Effector CD8-positive, alpha-beta T cell (primary cell): ENCODE data around the gene ITGAV.

ENCODE experiments used
- DNase-seq: peaks from one replicate; lab custom pipeline; 2025; lab: John Stamatoyannopoulos, UW

The ITGAV gene

DNA sequence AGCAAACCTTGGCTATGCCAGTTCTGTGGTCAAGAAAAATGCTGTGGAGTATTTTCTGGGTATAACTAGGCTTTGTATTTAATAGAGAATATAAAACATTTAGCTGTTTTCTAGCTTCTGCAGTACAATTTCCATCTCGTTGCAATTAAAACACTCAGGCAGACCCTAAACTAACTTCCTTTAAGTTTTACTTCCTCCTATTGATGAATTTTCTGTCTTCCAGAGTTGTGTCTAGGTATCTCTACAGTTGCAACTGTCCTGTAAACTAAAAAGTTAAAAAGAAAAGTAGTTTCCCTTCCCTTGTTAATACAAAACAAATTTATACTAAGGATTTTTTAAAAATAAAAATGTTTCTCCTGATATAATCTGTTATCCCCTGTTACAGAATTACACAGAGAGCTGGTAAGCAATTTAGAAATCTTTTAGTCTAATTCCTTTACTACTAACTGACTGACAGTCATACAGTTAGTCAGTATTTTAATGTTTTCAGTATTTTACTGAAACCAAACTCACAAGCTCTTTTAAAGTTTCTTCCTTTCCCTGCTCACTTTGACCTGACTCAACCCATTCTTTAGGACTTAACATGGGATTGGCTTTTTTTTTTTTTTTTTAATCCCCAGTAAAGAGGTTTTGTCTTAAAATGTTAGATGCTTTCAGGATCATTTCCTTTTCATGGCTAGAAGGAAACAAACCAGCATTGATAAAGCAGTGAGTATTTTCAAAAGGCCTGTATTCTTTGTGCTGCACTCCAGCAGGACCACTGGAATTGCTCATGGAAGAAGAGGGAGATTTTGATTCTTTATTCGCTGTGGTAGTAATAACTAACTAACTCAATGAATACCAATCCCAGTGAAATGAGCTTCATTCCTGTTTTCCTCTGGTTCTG is 22.9 kb downstream of the ITGAV start:
- DNase-seq: no peak

DNA sequence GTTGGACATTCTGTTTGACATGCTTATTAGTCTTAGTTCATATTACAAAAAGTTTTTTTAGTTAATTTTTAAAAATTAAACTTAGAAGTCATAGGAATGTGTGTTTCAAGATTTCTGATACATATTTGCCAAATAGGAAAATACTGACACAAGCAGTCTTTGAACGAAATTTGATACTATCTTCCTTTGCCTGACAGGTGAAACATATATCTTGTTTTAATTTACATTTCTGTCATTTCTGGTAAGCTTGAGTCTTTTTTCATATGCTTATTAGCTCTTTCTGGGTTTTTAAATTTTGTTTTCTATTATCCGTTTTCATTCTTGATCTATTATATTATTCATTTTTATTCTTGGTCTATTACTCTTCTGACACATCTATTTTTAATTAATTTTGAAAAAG is 24.5 kb downstream of the ITGAV start:
- no peak for DNase-seq

DNA sequence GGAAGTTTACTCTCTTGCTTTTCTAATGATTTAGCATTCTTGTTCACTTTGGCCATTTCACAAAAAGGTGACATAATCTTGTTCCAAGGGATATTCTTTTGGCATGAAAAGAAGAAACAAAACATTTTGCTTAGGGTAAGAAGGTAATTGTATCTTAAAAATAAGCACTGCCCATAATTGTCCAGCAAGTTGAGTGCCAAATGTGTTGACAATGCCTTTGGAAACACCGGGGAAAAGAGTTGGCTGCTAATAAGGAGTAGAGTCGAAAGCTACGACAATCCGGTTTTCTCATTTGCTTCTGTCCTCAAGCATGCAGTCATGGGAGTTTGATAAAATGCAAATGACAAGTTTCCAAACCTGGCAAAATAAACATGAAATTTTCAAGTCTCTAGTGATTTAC is 27.3 kb downstream of the ITGAV start:
- DNase-seq: no peak

DNA sequence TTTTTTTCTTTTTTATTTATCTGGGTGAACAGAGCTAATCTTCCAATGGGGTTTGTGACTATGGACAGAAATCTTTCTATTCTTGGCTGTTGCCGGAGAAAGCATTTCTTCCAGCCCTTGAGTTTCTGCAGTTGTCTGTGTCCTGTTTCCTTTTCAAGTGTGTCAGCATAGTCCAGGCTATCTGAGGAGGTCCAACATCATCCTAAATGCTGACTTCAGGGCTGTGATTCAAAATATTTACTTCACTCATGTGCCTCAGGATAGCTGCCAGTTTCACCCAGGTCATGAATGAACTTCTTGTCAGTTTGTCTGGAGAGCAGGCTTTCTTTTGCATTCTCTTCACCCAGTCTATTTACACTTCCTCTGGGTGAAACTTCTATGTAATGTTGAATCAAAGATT is 27.9 kb downstream of the ITGAV start:
- DNase-seq: no peak

DNA sequence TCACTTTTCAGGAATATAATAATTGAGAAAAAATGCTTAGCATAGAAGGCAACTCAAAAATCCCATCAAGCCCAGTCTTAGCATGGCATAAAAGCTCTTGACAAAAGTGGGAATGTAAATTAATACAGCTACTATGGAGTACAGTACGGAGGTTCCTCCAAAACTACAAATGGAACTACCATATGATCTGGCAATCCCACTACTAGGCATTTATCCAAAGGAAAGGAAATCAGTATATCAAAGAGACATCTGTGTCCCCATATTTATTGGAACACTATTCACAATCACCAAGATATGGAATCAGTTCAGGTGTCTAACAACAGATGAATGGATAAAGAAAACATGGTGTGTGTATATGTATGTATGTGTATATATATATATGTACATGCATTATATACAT is 28.8 kb downstream of the ITGAV start:
- no peak for DNase-seq

DNA sequence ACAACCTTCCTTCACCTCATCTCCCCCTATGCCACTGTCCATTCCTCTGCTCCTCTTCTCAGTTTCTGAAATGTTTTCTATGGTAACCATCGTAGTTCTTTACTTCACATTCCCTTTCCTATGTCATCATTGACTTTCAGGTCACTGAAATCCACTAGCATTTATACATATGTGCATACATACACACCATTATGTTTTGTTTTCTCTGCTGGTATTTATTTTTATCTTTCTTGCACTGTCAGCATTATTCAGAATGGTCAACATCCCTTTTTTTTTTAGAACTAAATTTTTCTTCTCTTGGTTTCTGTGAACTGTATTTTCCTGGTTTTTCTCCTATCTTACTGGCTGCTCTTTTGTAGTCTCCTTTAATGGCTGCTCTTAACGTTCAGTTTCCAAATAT is 33.2 kb downstream of the ITGAV start:
- no peak for DNase-seq

DNA sequence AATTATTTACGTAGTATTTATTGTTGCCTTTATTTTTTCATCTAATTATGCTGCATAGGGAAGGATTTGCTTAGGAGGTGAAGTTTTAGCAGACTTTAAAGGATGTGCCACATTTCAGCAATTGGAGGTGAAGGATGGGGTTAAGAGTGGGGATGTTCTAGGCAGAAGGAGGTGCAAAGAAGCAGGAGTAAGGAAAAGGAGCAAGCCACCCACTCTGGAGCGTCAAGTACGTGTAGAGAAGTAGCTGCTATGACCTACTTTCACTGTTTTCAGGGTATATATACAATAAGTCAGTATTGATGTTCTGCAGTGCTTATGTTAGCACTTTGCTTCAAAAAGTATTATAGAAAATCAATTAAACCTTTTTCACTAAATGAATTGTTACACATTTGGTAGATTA is 34.4 kb downstream of the ITGAV start:
- no peak for DNase-seq

DNA sequence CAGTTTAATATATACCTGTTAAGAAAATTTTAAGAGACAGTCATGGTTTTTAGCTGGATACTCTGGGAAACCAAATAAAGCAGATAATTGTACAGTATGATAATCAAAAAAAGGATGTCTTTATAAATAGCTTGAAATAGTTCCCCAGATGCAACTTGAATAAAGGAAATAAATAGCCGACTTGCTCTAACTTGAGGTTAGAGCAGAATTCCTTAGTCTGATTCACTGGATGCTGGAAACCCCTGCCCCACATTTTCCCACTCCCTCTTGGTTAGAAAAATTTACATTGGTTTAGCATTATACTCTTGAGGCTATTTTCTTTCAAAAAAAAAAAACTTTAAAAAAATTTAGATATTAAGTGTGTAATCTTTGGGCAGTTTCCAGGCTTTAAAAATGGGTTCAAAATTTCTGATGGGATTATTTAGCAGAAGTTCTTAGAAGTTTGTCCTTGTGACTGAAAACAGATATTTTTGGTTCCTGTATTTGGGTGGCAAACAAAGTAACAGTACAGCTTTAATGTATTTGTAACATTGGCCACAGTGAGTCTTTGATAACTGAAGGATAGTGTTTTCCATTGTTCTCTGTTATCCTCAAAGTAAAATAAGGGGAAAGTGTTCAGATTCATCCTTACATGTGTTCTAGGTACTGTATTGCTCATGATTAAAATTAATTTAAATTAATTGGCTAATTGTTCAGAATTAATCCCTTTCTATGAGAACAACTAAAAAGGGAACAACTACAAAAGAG is 39.6 kb downstream of the ITGAV start:
- no peak for DNase-seq

DNA sequence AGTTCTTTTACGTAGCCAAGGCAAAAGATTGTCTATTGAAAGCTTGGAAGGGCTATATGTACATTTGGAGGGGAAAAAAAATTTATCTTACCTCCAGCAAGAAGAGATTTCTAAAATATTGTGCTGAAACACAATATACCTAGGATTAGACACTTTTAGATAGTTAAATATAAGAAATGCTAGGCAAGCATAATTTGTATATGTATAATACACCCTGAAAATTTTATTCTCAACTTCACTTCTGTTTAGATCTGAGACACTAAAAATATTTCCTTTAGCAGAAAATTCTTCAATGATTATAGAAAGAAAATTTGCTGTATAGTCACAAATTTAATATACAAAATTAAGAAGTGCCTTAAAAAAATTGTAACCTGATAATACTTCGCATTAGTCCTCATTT is 42.6 kb downstream of the ITGAV start:
- DNase-seq: no peak

DNA sequence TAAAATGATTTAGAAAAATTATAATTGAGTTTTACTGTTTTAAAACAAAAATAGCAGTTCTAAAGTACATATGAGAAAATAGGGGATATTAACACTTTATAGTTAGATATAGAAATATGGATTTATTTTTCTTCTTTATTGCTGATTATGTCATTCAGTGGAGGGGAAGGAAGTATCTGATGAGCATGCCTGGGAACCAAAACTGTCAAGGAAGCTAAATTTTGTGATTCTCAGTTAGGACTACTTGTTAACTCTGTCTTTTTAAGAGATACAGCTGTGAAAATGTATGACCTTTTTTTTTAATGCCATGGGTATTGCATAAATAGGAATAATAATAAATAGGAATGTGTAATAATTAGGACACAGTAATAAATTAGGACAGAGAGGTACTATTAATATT is 44.8 kb downstream of the ITGAV start:
- no peak for DNase-seq

DNA sequence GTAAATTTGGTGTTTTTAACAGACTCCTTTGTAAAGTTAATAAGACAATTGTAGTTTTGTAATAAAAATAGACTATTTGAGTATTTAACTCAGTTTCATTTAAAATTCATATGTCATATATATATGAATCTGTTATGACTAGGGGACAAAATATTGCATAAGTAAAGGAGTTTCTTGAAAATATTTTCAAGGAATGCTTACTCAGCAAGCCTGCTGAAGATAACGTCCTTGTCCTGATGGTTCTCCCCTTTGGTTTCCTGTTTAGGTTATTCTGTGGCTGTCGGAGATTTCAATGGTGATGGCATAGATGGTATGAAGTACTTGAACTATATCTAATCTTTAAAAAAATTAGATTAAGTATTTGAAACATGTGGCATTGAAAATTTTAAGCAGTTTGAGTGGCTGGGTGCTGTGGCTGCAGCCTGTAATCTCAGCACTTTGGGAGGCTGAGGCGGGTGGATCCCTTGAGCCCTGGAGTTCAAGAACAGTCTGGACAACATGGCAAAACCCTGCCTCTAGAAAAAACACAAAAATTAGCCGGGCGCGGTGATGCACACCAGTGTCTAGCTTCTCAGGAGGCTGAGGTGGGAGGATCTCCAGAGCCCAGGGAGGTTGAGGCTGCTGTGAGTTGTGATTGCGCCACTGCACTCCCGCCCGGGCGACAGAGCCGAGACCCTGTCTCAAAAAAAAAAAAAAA is 47.1 kb downstream of the ITGAV start:
- DNase-seq: no peak

DNA sequence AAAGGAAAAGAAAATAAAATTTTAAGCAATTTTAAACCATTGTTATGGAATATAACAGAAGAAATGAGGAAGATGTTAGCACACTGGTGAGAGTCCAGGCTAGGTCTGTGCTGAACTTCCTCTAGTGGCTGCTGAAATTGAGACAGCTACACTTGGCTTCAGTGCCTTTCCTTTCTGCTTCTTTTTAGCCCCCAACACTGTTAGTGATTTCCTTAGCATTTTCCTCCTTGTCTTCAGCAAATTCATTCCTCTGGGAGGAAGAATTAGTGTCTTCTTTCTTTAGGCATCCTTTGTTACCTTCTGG is 47.6 kb downstream of the ITGAV start:
- no peak for DNase-seq

DNA sequence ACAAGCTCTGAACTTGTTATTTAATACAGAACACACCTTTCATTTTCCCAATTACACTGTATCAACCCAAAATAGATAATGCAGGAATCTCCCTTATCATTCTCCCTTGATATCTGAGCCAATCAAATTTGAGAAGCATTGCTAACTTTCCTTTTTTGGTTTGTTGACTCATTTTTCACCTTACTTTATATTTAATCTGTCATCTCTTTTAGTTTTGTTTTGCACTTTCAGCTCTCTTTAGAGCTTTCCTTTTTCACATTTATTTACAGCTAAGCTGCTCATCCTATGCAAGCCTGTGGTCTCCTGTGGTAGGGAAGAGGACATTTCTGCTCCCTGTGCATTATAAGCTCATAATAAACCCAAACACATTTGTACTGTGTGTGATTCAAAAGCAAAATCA is 50.1 kb downstream of the ITGAV start:
- no peak for DNase-seq

DNA sequence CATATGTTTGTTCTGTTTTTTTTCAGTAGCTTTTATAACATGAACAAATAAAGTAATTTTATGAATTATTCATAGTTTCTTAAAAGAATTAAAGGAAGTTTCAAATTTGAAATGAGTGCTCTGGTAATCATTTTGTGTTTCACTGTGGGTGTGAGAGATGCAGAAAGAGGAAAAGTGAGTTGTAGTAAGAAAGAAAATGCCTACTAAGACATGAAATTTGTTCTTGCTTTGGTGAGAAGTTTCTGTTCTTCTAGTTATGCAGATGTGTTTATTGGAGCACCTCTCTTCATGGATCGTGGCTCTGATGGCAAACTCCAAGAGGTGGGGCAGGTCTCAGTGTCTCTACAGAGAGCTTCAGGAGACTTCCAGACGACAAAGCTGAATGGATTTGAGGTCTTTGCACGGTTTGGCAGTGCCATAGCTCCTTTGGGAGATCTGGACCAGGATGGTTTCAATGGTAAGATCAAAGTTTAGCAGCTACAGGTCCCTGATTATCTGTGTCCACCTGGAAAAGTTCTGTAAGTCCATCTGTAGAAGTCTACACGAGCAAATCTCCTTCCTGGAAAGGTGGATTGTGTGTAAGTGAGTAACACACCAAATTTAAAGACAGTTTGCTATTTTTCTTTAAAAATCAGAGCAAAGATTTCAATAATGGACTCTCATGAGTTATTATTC is 51.4 kb downstream of the ITGAV start:
- DNase-seq: no peak

DNA sequence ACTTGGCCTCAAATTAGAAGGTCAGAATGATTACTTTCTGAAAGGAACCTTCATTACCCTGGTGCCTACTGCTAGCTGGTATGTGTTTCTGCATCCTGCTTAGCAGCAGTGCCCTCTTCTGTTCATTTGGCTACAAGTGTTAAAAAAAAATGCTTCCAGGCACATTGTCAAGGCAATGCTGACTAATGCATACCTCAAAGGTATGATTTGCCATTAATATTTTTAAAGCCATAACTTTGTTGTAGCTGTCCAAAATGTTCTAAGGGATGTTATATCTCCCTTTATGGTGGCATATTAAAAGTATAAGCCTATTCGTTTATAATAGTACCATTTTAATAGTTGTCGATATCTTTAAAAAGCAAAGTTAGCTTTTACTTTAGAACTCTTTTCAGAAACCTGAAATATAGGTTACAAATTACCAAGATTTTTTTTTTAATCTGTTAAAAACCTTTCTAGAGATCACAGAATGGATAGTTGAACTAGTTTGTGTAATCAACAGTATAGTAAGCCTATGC is 52.0 kb downstream of the ITGAV start:
- no peak for DNase-seq

DNA sequence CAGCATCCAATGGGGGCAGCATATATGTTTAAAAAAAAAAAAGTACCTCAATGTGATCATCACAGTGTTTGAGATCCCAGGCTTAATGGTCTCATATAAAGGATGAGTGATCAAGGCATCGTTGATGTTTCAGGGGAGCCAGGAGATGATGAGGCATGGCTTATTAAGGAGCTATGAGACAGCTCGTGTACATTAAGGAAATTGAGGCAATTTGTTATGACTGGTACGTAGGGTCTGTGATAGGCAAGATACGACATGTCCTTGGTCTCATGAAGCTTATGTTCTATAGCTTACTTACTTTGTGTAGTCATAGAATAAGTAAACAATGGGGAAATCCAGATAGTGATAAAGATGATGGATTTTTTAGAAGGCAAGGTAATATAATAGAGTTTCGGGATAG is 54.9 kb downstream of the ITGAV start:
- DNase-seq: no peak

DNA sequence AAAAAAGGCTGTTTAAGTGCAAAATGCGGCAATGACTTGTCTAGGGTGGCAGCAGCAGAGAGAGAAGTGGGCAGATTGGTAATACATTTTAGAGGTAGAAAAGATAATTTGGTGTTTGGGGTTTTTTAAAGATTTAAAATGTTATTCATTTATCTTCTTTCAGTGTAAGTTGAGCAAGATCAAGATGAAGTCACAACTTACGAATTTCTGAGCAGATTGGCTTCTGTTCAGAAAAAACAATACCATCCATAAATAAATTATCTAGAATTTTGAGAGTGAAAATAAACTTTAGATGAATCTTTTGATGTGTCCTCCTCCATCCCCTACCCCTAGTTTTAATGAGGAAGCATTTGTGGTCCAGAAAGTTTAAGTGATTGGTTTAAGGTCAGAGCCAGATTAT is 56.1 kb downstream of the ITGAV start:
- DNase-seq: no peak

DNA sequence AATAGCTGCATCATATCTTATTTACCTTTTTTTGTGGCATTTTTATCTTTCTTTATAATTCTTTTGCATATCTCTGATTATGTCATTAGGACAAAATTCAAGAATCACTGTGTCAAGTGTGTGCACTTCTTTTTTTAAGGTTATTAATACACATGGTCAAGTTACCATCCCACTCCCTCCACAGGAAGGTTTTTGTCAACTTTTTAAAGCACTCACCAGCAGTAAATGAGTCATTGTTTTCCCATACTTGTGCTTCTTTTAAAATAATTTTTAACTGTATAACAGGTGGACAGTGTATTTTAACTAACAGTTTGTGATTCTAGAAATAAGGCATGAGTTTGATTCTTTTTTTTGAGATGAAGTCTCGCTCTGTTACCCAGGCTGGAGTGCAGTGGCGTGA is 58.3 kb downstream of the ITGAV start:
- no peak for DNase-seq

DNA sequence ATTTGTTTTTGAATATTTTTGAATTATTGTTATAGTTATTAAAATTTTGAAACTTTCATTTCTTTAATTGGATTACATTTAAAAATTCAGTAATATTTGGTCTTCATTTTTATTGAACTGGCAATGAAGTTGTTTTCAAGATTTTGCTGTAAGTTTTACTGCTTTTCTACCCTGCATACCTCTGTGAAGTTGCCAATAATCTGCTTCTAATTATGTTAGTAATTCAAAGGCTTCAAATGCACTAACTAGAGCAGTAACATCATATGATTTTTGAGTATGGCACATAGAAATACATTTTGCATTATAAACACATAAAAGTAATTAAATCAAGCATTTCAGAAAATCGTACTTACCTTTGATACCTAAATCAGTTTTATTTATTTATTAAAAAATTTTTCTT is 63.7 kb downstream of the ITGAV start:
- no peak for DNase-seq

DNA sequence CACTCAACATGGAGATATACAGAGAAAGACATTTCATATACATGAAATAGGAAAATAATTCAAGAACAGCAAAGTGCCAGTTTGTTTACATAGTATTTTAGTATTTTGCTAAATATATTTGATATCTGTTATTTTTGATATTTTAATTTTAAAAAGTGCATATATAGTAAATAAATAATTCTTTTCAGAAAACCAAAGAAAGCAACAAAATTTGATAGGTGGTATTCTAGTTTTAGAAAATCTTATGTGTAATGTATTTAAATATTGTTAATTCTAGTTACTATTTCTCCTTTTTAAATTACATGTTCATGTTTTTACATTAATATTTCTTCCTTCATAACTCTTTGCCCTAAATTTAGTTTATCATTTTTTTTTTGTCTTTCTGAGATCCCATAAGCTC is 69.5 kb downstream of the ITGAV start:
- no peak for DNase-seq

DNA sequence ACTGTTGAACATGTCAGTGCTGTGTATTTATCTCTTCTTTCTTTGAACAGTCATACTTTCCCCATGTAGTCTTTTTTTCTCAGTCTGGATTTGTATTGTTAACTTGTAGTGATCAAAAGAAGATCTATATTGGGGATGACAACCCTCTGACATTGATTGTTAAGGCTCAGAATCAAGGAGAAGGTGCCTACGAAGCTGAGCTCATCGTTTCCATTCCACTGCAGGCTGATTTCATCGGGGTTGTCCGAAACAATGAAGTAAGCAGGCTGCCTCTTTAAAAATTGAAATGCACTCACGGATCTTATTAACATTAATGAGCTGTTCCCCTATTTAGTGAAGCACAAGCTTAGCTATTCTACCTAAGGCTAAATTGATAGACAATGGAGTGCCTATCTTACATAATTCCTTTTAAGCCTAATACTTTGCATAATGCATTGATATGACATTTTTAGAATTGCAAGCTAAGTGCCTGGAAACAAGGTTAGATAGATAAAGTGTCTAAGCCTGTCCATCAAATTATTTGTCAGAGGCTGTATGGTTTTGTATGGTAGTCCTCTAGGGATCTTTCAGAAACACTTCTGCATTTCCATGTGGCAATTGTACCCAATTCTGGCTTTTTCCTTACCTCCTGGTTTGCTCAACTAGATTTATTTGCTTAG is 74.7 kb downstream of the ITGAV start:
- no peak for DNase-seq

DNA sequence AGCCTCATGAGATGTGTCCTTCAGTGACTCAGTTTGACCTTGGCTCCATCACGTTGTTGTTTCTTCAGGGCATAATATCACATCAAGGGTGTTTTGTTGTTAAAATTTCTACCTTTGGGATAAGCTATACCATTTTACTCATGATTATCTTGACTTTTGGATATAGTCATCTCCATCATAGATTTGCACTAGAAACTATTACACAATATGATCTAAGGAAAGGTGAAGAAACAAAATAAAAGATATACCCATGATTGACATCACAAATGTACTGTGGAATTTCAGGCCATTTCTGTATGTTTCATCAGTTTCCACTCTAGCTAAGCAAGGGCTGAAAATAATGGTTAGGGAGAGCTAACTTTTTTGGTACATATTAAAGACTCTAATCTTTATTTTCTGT is 79.3 kb downstream of the ITGAV start:
- no peak for DNase-seq
